IPS-15b (cell line): ENCODE measurements around the gene RAC2.

ENCODE experiments used
- H3K27me3 ChIP-seq: one replicate; pipeline ENCODE4 v1.6.1; 2013; ENCODE audit warnings: low read length; ENCODE audit not compliant: control insufficient read depth, insufficient read depth
- H3K36me3 ChIP-seq: one replicate; pipeline ENCODE4 v1.6.1; 2013; ENCODE audit warnings: low read length; ENCODE audit not compliant: control insufficient read depth, insufficient read depth
- H3K4me1 ChIP-seq: one replicate; pipeline ENCODE4 v1.6.1; 2013; ENCODE audit warnings: mild to moderate bottlenecking, low read length; ENCODE audit not compliant: control insufficient read depth, insufficient read depth
- H3K4me3 ChIP-seq: one replicate; pipeline ENCODE4 v1.5.1; 2013; ENCODE audit warnings: low read depth, low read length
- H3K9ac ChIP-seq: one replicate; pipeline ENCODE4 v1.6.1; 2013; ENCODE audit warnings: low read depth, mild to moderate bottlenecking, low read length
- H3K9me3 ChIP-seq: one replicate; pipeline ENCODE4 v1.6.1; 2013; ENCODE audit warnings: mild to moderate bottlenecking, low read length; ENCODE audit not compliant: control insufficient read depth, insufficient read depth

Gene RAC2

GRCh38 chr22:37228106-37229011, 15.7 kb downstream of the RAC2 start:
- Histone ChIP-seq H3K9ac (peak overlapping the region; percentile 47), H3K36me3 (peaks cover 2% of the 10 kb centered on the region), H3K27me3 (no peaks in the 10 kb centered on the region), H3K4me1 (no peaks in the 10 kb centered on the region), H3K4me3 (no peak overlapping the region), H3K9me3 (no peaks in the 10 kb centered on the region)

- Histone ChIP-seq H3K9ac (no peak overlapping the region), H3K9me3 (no peaks in the 10 kb centered on the region), H3K27me3 (no peaks in the 10 kb centered on the region), H3K4me3 (no peak overlapping the region), H3K36me3 (peaks cover 2% of the 10 kb centered on the region), H3K4me1 (no peaks in the 10 kb centered on the region)
These were observed 17.6 kb downstream of the RAC2 start for GRCh38 chr22:37226514-37226913.

- peaks cover 2% of the 10 kb centered on the region for H3K36me3 ChIP-seq
These were observed 18.0 kb downstream of the RAC2 start for GRCh38 chr22:37226087-37226486.

GRCh38 chr22:37225481-37225880, 18.6 kb downstream of the RAC2 start:
- no peak overlapping the region for H3K4me3 ChIP-seq
- peaks cover 2% of the 10 kb centered on the region for H3K36me3 ChIP-seq
- no peaks in the 10 kb centered on the region for H3K9me3 ChIP-seq
- no peak overlapping the region for H3K9ac ChIP-seq
- H3K27me3 ChIP-seq, result no peaks in the 10 kb centered on the region
- H3K4me1 ChIP-seq, result no peaks in the 10 kb centered on the region

More at GRCh38 chr22:37226087-37226486, 18.0 kb downstream of the RAC2 start:
- H3K4me1 ChIP-seq, result no peaks in the 10 kb centered on the region
- H3K4me3 ChIP-seq, result no peak overlapping the region
- no peak overlapping the region for H3K9ac ChIP-seq
- no peaks in the 10 kb centered on the region for H3K9me3 ChIP-seq
- H3K27me3 ChIP-seq, result no peaks in the 10 kb centered on the region

- Histone ChIP-seq H3K9me3 (no peaks in the 10 kb centered on the region), H3K4me1 (no peaks in the 10 kb centered on the region), H3K36me3 (peaks cover 2% of the 10 kb centered on the region), H3K27me3 (no peaks in the 10 kb centered on the region), H3K4me3 (no peak overlapping the region), H3K9ac (no peak overlapping the region)
These were observed 19.2 kb downstream of the RAC2 start for GRCh38 chr22:37224757-37225420.

GRCh38 chr22:37223965-37224551, 20.0 kb downstream of the RAC2 start:
- no peak overlapping the region for H3K9ac ChIP-seq
- no peaks in the 10 kb centered on the region for H3K9me3 ChIP-seq
- no peak overlapping the region for H3K4me3 ChIP-seq
- H3K4me1 ChIP-seq, result no peaks in the 10 kb centered on the region
- peaks cover 2% of the 10 kb centered on the region for H3K36me3 ChIP-seq
- no peaks in the 10 kb centered on the region for H3K27me3 ChIP-seq

GRCh38 chr22:37222440-37222971, 21.6 kb downstream of the RAC2 start:
- Histone ChIP-seq H3K4me3 (no peak overlapping the region), H3K27me3 (no peaks in the 10 kb centered on the region), H3K9me3 (no peaks in the 10 kb centered on the region), H3K4me1 (no peaks in the 10 kb centered on the region), H3K9ac (no peak overlapping the region), H3K36me3 (peaks cover 2% of the 10 kb centered on the region)

GRCh38 chr22:37221424-37222333, 22.4 kb downstream of the RAC2 start:
- no peak overlapping the region for H3K9ac ChIP-seq
- no peaks in the 10 kb centered on the region for H3K27me3 ChIP-seq
- H3K4me1 ChIP-seq, result no peaks in the 10 kb centered on the region
- H3K36me3 ChIP-seq, result peaks cover 2% of the 10 kb centered on the region
- no peak overlapping the region for H3K4me3 ChIP-seq
- no peaks in the 10 kb centered on the region for H3K9me3 ChIP-seq

GRCh38 chr22:37220543-37220981, 23.5 kb downstream of the RAC2 start:
- no peak overlapping the region for H3K4me3 ChIP-seq
- H3K9ac ChIP-seq, result no peak overlapping the region
- no peaks in the 10 kb centered on the region for H3K9me3 ChIP-seq
- H3K36me3 ChIP-seq, result no peaks in the 10 kb centered on the region
- no peaks in the 10 kb centered on the region for H3K27me3 ChIP-seq
- H3K4me1 ChIP-seq, result no peaks in the 10 kb centered on the region

- no peak overlapping the region for H3K4me3 ChIP-seq
- no peak overlapping the region for H3K9ac ChIP-seq
- H3K36me3 ChIP-seq, result no peaks in the 10 kb centered on the region
- H3K27me3 ChIP-seq, result no peaks in the 10 kb centered on the region
- no peaks in the 10 kb centered on the region for H3K4me1 ChIP-seq
- H3K9me3 ChIP-seq, result no peaks in the 10 kb centered on the region
These were observed 24.5 kb downstream of the RAC2 start for GRCh38 chr22:37219533-37219932.
